Hippocampal formation (tissue), 2 donors: ENCODE results near the gene VAV1.
"Not testable (repeated sequence)": the region's sequence is repeated elsewhere in the genome, so short reads cannot be mapped to it uniquely, and the experiment has no call there.

Experiments
- DNase-seq, 2 donors: peaks; one replicate each; lab custom pipeline; 2025; lab: John Stamatoyannopoulos, UW

Gene VAV1

GRCh38 chr19:6819323-6819722 is 46.8 kb downstream of the VAV1 start:
- no peak for DNase-seq

- no peak for DNase-seq
Measured at GRCh38 chr19:6820237-6820636, 47.7 kb downstream of the VAV1 start.

GRCh38 chr19:6821639-6822310 is 49.3 kb downstream of the VAV1 start:
- DNase-seq = no peak

- DNase-seq = no peak
Measured at GRCh38 chr19:6822311-6822670, 49.8 kb downstream of the VAV1 start.

GRCh38 chr19:6825076-6825774 is 52.7 kb downstream of the VAV1 start:
- no peak for DNase-seq

- no peak for DNase-seq
Measured at GRCh38 chr19:6826281-6826920, 53.9 kb downstream of the VAV1 start.

GRCh38 chr19:6828306-6828697 is 55.8 kb downstream of the VAV1 start:
- DNase-seq = no peak

- DNase-seq = no peak
Measured at GRCh38 chr19:6828698-6829633, 56.5 kb downstream of the VAV1 start.

GRCh38 chr19:6829829-6830228 is 57.3 kb downstream of the VAV1 start:
- not testable (repeated sequence) for DNase-seq

- not testable (repeated sequence) for DNase-seq
Measured at GRCh38 chr19:6831084-6831483, 58.6 kb downstream of the VAV1 start.

GRCh38 chr19:6832412-6832811 is 59.9 kb downstream of the VAV1 start:
- DNase-seq = no peak

- DNase-seq = no peak
Measured at GRCh38 chr19:6833166-6833790, 60.8 kb downstream of the VAV1 start.

GRCh38 chr19:6834433-6834832 is 61.9 kb downstream of the VAV1 start:
- DNase-seq = no peak

- no peak for DNase-seq
Measured at GRCh38 chr19:6835501-6835900, 63.0 kb downstream of the VAV1 start.

GRCh38 chr19:6837525-6837924 is 65.0 kb downstream of the VAV1 start:
- no peak for DNase-seq

GRCh38 chr19:6838062-6838655 is 65.7 kb downstream of the VAV1 start:
- DNase-seq = no peak

- no peak for DNase-seq
Measured at GRCh38 chr19:6842871-6843607, 70.5 kb downstream of the VAV1 start.

- no peak for DNase-seq
Measured at GRCh38 chr19:6847828-6848200, 75.3 kb downstream of the VAV1 start.

GRCh38 chr19:6848986-6849385 is 76.5 kb downstream of the VAV1 start:
- DNase-seq = no peak

GRCh38 chr19:6849876-6850275 is 77.4 kb downstream of the VAV1 start:
- DNase-seq = no peak

- no peak for DNase-seq
Measured at GRCh38 chr19:6851359-6851758, 78.9 kb downstream of the VAV1 start.
